Esophagus squamous epithelium (tissue), 4 donors: ENCODE results near the gene NCAM1.

Experiments
- CTCF ChIP-seq, 6 experiments: fragments of 450-650 bp in 4 of 6; fragments of 200-600 bp in 2 of 6; sonication (generic) in 2 of 6; IDR thresholded peaks; one replicate each; pipeline ENCODE4 v1.5.1; 2016 to 2019; ENCODE audit warnings: antibody characterized with exemption in 6 of 6, mild to moderate bottlenecking in 4 of 6, moderate library complexity in 4 of 6
- POLR2A ChIP-seq, 4 donors: fragments of 450-650 bp; IDR thresholded peaks; one replicate each; pipeline ENCODE4 v1.6.1; 2017; ENCODE audit warnings: antibody characterized with exemption in 4 of 4, mild to moderate bottlenecking in 4 of 4, moderate library complexity in 3 of 4

- TF ChIP-seq CTCF (IDR thresholded peaks at IDR 0.05), result no peak
- no peak for TF ChIP-seq POLR2A (IDR thresholded peaks at IDR 0.05)
Measured at GRCh38 chr11:113176599-113177360, 215.6 kb downstream of the NCAM1 start.
